Measurements from ENCODE around the gene SLC22A14. TPM values are rescaled to one million over a fixed set of nuclear protein-coding genes. Genes with fewer than 3 reads are reported as not detected.
"Not testable (repeated sequence)": the region's sequence is repeated elsewhere in the genome, so short reads cannot be mapped to it uniquely, and the experiment has no call there.

The SLC22A14 gene
- total RNA-seq, 1 donor from 2014 or later, result 0.31 TPM

- DNase-seq, result no peak
These were observed 7.0 kb upstream of the SLC22A14 start for GRCh38 chr3:38274864-38275649.

DNA sequence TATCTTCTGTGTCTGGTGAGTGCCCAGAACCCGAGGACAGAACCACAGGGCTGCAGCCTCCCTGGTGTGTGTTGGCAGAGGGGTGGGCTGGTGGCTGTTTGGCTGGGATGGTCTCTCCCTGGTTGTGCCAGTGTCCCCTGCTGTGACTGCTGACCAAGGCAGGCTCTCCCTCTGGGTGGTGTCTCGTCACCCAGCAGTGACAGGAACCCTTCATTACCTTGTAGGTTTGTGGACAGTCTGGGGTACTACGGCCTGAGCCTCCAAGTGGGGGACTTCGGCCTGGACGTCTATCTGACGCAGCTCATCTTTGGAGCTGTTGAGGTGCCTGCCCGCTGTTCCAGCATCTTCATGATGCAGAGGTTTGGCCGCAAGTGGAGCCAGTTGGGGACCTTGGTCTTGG lies 6.4 kb upstream of the SLC22A14 start:
- no peak for DNase-seq

DNA sequence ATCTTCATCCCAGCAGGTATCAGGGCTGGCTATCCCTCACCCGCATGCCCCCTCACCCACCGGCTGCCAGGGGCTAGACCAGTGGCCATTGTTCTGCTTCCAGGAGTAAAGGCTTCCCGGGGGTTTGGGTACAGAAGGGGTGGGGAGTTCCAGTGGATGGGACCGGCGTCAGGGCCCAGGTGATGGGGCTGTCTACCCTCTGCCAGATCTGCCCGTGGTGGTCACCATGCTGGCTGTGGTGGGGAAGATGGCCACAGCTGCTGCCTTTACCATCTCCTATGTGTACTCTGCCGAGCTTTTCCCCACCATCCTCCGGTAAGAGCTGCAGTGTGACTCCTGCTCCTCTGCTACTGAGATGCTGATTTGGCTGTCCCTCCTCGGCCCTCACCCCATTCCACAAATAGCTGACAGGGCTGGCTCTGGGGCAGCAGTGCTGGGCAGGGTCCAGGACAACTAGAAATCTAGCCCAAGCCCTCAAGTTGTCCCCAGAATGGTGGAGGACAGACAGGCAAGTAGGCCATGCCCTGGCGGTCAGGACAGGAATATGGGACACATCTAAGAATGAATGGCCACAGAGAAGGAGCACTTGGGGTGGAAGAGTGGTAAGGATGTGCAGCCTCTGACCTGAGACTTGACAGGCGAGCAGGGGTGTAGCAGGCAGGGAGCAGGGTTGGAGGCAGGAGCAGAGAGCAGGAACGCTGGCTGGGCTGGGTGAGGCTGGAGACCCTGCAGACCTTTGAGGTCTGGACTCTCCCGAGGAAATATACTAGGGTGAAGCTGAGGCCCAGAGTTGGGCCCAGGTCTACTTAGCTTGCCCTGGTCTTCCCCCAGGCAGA lies 5.8 kb upstream of the SLC22A14 start:
- no peak for DNase-seq

DNA sequence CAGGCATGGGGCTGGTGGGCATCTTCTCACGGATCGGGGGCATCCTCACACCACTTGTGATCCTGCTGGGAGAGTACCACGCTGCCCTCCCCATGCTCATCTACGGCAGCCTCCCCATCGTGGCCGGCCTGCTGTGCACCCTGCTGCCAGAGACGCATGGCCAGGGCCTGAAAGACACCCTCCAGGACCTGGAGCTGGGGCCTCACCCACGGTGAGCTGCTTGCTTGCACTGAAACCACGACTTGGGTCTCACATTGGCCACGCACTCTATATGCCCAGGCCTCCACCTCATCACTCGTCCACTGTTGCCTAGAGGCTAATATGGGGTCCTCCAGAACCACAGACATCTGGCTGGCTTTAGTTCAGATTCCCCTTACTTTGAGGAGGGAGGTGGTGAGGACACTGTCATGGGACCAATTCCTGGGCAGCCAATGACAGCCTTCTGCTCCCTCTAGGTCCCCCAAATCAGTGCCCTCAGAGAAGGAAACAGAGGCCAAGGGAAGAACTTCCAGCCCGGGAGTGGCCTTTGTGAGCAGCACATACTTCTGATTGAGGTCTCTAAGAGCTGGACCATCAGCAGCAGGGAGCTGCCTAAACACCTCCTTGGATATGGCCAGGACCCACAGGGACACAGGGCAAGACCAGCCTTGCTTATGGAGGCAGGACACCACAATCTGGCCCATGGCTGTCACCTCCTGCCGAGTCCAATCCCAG lies 5.0 kb upstream of the SLC22A14 start:
- DNase-seq, result no peak

DNA sequence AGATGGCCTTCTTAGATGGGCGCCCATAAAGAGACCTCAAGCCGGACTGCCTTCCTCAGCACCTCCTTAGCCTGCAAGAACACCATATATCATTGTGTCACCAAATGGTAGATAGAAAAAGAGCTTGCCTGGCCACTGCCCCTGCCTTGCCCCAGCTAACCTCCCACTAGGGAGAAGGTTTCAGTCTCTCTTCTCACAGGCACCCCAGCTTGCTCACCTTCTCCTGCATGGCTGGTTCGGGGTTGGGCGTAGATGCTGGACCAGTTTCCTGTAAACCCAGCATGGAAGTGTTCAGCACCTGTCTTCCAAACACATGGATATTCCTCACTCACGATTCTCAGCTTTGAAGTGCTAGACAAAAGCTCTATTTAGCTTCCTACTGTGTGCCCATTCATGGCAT lies 3.3 kb upstream of the SLC22A14 start:
- DNase-seq, result no peak

DNA sequence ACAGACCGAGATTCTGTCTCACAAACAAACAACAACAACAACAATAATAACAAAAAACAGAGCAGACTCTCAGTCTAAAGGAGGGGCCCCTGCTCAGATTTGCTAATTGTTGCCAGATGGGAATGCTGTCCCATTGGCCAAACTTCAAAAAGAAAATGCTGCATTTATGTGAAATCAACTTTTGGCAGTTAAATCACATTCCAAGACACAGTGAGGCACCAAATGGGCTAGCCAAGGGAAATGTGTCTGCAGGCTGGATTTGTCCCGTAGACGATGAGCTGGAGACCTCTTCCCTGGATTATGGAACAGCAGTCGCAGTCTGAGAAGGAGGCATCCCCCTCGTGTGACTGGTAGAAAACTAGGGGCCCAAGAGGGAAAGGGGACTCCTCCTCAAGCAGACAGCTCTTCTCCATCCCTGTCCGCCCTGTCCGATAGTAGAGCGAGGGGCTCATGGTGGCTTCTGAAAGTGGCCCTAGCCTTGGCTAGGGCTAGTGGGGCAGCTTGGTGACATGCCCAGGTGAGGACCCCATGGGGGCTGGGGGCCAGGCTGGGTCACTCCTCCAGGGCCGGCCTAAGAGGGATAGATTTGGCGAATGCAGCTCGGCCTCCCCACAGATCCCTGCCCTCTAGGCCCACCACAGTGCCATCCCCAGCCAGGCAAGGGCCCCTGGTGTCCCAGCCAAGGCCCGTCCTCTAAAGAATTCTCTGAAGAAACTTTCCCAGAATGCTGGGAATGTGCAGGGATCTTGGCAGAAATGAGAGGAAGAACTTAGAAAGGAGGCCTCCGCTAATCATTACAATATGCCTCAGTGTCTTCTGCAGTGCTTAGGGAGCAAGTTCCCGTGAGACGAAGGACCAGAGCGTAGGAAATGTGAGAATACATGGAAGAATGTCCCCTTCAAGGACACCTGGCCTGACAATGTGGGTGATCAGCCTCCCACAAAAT lies 2.0 kb downstream of the SLC22A14 start:
- no peak for DNase-seq

DNA sequence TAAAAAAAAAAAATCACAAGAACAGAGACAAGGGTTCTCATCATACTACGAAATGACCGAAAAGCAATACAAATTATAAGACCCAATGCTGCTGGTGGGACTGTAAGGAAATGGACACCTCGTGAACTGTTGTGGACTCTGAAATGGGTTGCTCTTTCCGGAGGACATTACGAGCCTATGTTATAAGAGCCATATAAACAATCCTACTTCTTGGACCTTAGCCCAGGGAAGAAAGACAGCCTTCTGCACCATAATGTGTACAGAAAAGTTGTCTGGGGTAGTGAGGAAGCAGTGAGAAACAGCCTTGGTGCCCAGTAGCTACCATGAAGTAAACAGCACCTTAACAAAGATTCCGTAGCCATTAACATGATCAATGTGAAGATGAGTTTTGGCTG lies 2.7 kb downstream of the SLC22A14 start:
- no peak for DNase-seq

DNA sequence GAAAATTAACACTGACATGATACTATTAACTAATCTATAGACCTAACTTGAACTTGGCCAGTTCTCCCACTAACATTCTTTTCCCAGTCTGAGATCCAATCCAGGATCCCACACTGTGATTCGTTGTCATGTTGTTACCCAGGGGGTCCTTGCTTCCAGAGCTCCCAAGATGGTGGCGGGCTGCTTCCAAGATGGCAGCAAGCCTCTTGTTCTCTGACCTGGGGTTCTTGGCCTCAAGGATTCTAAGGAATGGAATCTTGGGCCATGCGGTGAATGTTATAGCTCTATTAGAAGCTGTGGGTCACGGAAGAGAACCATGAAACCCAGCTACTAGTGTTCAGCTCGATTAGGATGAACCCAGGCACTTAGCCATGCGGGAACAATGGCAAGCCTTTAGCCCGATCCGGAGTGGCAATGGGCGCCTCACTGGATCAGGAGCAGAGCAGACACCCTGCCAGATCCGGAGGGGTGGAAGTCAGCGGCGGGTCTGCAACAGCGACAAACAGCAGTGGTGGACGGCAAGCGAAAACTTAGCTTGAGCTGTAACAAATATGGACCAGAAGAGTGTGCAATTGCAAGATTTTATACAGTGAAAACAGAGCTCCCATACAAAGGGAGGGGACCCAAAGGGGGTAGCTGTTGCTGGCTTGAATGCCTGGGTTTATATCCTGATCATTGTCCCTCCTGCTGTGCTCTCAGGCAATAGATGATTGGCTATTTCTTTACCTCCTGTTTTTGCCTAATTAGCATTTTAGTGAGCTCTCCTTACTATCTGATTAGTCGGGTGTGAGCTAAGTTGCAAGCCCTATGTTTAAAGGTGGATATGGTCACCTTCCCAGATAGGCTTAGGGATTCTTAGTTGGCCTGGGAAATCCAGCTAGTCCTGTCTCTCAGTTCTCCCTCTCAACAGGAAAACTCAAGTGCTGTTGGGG lies 7.5 kb downstream of the SLC22A14 start:
- DNase-seq, result not testable (repeated sequence)

DNA sequence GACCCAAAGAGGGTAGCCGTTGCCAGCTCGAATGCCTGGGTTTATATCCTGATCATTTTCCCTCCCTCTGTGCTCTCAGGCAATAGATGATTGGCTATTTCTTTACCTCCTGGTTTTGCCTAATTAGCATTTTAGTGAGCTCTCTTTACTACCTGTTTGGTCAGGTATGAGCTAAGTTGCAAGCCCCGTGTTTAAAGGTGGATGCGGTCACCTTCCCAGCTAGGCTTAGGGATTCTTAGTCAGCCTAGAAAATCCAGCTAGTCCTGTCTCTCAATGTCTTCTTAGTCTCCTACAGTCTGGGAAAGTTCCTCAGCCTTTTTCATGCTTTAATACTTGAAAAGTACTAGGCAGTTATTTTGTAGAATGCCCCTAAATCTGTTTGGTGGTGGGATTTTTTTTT lies 15.0 kb downstream of the SLC22A14 start:
- DNase-seq, result not testable (repeated sequence)

- no peak for DNase-seq
These were observed 15.4 kb downstream of the SLC22A14 start for GRCh38 chr3:38297537-38297936.

- DNase-seq, result no peak
These were observed 16.0 kb downstream of the SLC22A14 start for GRCh38 chr3:38297947-38298711.

- no peak for DNase-seq
These were observed 24.8 kb downstream of the SLC22A14 start for GRCh38 chr3:38306941-38307340.

- no peak for DNase-seq
These were observed 25.5 kb downstream of the SLC22A14 start for GRCh38 chr3:38307599-38307998.

GRCh38 chr3:38308456-38308855 lies 26.4 kb downstream of the SLC22A14 start:
- no peak for DNase-seq

GRCh38 chr3:38311476-38311875 lies 29.4 kb downstream of the SLC22A14 start:
- no peak for DNase-seq

- no peak for DNase-seq
These were observed 29.8 kb downstream of the SLC22A14 start for GRCh38 chr3:38311941-38312340.

DNA sequence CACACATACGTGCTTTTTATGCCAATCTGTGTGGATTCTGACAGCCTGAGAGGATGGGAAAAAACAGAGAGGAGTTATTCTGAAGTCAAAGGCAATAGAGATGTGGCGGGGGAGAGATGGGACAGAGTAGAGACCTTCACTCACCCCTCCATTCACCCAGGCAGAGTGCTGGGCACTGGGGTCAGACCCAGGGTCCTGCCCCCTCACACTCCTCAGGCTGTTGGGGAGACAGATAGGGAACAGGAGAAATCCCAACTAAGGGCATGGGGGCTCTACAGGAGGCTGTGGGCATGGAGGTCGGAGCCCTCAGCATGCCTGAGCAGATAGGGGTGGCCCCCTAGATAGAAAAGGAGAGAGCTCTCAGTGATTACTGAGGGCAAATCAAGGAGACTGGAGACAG lies 30.3 kb downstream of the SLC22A14 start:
- no peak for DNase-seq

DNA sequence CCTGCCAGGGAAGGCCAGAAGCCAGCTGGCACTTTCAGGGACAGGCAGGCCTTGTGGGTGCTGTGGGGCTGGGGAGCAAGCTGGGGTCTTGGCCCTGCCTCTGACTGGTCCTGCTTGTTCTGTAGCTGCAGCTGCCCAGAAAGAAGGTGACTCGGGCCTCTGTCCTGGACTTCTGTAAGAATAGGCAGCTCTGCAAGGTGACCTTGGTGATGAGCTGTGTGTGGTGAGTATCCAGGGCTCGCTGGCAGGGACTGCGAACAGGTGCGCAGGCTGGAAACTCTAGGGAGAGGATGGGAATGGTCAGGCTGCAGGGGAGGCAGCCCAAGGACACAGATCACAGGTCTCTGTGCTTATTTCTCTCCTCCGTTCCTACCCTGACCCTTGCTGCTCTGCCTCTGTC lies 31.2 kb downstream of the SLC22A14 start:
- DNase-seq, result no peak

- DNase-seq, result no peak
These were observed 31.6 kb downstream of the SLC22A14 start for GRCh38 chr3:38313695-38314094.
